Measurements from ENCODE around the gene LMO7.
"Not testable (repeated sequence)": the region's sequence is repeated elsewhere in the genome, so short reads cannot be mapped to it uniquely, and the experiment has no call there.

LMO7 gene

GRCh38 chr13:75771226-75771625 lies 135.1 kb downstream of the LMO7 start:
- Mint-ChIP-seq H3K9me3 (peaks cover 4% of the 10 kb centered on the region), H3K27ac (no peak overlapping the region)

GRCh38 chr13:75771818-75772217 lies 135.7 kb downstream of the LMO7 start:
- no peak overlapping the region for H3K4me3 Mint-ChIP-seq
- no peaks in the 10 kb centered on the region for H3K27me3 Mint-ChIP-seq (ENCODE audit: low read depth)
- H3K27ac Mint-ChIP-seq: no peak overlapping the region
- peaks cover 4% of the 10 kb centered on the region for H3K9me3 Mint-ChIP-seq
- peaks cover 4% of the 10 kb centered on the region for H3K36me3 Mint-ChIP-seq (ENCODE audit: low read depth)
- H3K4me1 Mint-ChIP-seq (ENCODE audit: low read depth): peaks cover under 1% of the 10 kb centered on the region

More at GRCh38 chr13:75771226-75771625, 135.1 kb downstream of the LMO7 start:
- no peaks in the 10 kb centered on the region for H3K27me3 Mint-ChIP-seq (ENCODE audit: low read depth)
- H3K36me3 Mint-ChIP-seq (ENCODE audit: low read depth): peaks cover 7% of the 10 kb centered on the region
- H3K4me3 Mint-ChIP-seq: no peak overlapping the region
- peaks cover 7% of the 10 kb centered on the region for H3K4me1 Mint-ChIP-seq (ENCODE audit: low read depth)

GRCh38 chr13:75774176-75774575 lies 138.0 kb downstream of the LMO7 start:
- Mint-ChIP-seq H3K4me3 (no peak overlapping the region), H3K4me1 (ENCODE audit: low read depth) (no peaks in the 10 kb centered on the region), H3K27ac (no peak overlapping the region)

GRCh38 chr13:75776550-75776949 lies 140.4 kb downstream of the LMO7 start:
- no peaks in the 10 kb centered on the region for H3K27me3 Mint-ChIP-seq (ENCODE audit: low read depth)
- H3K36me3 Mint-ChIP-seq (ENCODE audit: low read depth): peaks cover 10% of the 10 kb centered on the region
- H3K27ac Mint-ChIP-seq: no peak overlapping the region
- H3K4me3 Mint-ChIP-seq: no peak overlapping the region
- peaks cover 2% of the 10 kb centered on the region for H3K4me1 Mint-ChIP-seq (ENCODE audit: low read depth)
- peaks cover 23% of the 10 kb centered on the region for H3K9me3 Mint-ChIP-seq

More at GRCh38 chr13:75774176-75774575, 138.0 kb downstream of the LMO7 start:
- Mint-ChIP-seq H3K9me3 (peaks cover 9% of the 10 kb centered on the region), H3K27me3 (ENCODE audit: low read depth) (no peaks in the 10 kb centered on the region), H3K36me3 (ENCODE audit: low read depth) (peaks cover 5% of the 10 kb centered on the region)

- Mint-ChIP-seq H3K27ac (no peak overlapping the region), H3K36me3 (ENCODE audit: low read depth) (peaks cover 7% of the 10 kb centered on the region)
Observed at GRCh38 chr13:75779393-75779792, 143.3 kb downstream of the LMO7 start.

GRCh38 chr13:75780103-75780502 lies 144.0 kb downstream of the LMO7 start:
- peaks cover 19% of the 10 kb centered on the region for H3K9me3 Mint-ChIP-seq
- H3K27ac Mint-ChIP-seq; H3K36me3 Mint-ChIP-seq (ENCODE audit: low read depth); H3K4me3 Mint-ChIP-seq; H3K4me1 Mint-ChIP-seq (ENCODE audit: low read depth); H3K27me3 Mint-ChIP-seq (ENCODE audit: low read depth): not testable (repeated sequence)

More at GRCh38 chr13:75779393-75779792, 143.3 kb downstream of the LMO7 start:
- Mint-ChIP-seq H3K9me3 (peaks cover 19% of the 10 kb centered on the region), H3K4me3 (no peak overlapping the region), H3K27me3 (ENCODE audit: low read depth) (no peaks in the 10 kb centered on the region), H3K4me1 (ENCODE audit: low read depth) (peaks cover 2% of the 10 kb centered on the region)

- Mint-ChIP-seq H3K4me3 (no peak overlapping the region), H3K4me1 (ENCODE audit: low read depth) (peaks cover 2% of the 10 kb centered on the region), H3K36me3 (ENCODE audit: low read depth) (peaks cover 7% of the 10 kb centered on the region), H3K27ac (no peak overlapping the region), H3K27me3 (ENCODE audit: low read depth) (no peaks in the 10 kb centered on the region), H3K9me3 (peaks cover 19% of the 10 kb centered on the region)
Observed at GRCh38 chr13:75782985-75783384, 146.9 kb downstream of the LMO7 start.

- Mint-ChIP-seq H3K4me1 (ENCODE audit: low read depth) (peaks cover 2% of the 10 kb centered on the region), H3K9me3 (peaks cover 15% of the 10 kb centered on the region), H3K4me3 (no peak overlapping the region), H3K36me3 (ENCODE audit: low read depth) (peaks cover 7% of the 10 kb centered on the region), H3K27me3 (ENCODE audit: low read depth) (no peaks in the 10 kb centered on the region), H3K27ac (no peak overlapping the region)
Observed at GRCh38 chr13:75784003-75784402, 147.9 kb downstream of the LMO7 start.

- no peaks in the 10 kb centered on the region for H3K36me3 Mint-ChIP-seq (ENCODE audit: low read depth)
- no peak overlapping the region for H3K27ac Mint-ChIP-seq
- no peaks in the 10 kb centered on the region for H3K27me3 Mint-ChIP-seq (ENCODE audit: low read depth)
- H3K4me1 Mint-ChIP-seq (ENCODE audit: low read depth): no peaks in the 10 kb centered on the region
- no peak overlapping the region for H3K4me3 Mint-ChIP-seq
- H3K9me3 Mint-ChIP-seq: peaks cover 4% of the 10 kb centered on the region
Observed at GRCh38 chr13:75785130-75785529, 149.0 kb downstream of the LMO7 start.

- Mint-ChIP-seq H3K36me3 (ENCODE audit: low read depth) (peaks cover 3% of the 10 kb centered on the region), H3K9me3 (no peaks in the 10 kb centered on the region), H3K27me3 (ENCODE audit: low read depth) (no peaks in the 10 kb centered on the region), H3K4me3 (no peak overlapping the region), H3K4me1 (ENCODE audit: low read depth) (no peaks in the 10 kb centered on the region), H3K27ac (no peak overlapping the region)
Observed at GRCh38 chr13:75787249-75787928, 151.3 kb downstream of the LMO7 start.

- H3K4me3 Mint-ChIP-seq: no peak overlapping the region
- no peak overlapping the region for H3K27ac Mint-ChIP-seq
- no peaks in the 10 kb centered on the region for H3K27me3 Mint-ChIP-seq (ENCODE audit: low read depth)
- H3K9me3 Mint-ChIP-seq: no peaks in the 10 kb centered on the region
- no peaks in the 10 kb centered on the region for H3K4me1 Mint-ChIP-seq (ENCODE audit: low read depth)
- peaks cover 3% of the 10 kb centered on the region for H3K36me3 Mint-ChIP-seq (ENCODE audit: low read depth)
Observed at GRCh38 chr13:75788481-75788981, 152.4 kb downstream of the LMO7 start.

GRCh38 chr13:75789451-75790197 lies 153.5 kb downstream of the LMO7 start:
- Mint-ChIP-seq H3K27me3 (ENCODE audit: low read depth) (no peaks in the 10 kb centered on the region), H3K4me3 (no peak overlapping the region), H3K4me1 (ENCODE audit: low read depth) (no peaks in the 10 kb centered on the region), H3K27ac (no peak overlapping the region), H3K36me3 (ENCODE audit: low read depth) (peaks cover 3% of the 10 kb centered on the region), H3K9me3 (no peaks in the 10 kb centered on the region)

- H3K27ac Mint-ChIP-seq: no peak overlapping the region
- H3K9me3 Mint-ChIP-seq: no peaks in the 10 kb centered on the region
- H3K27me3 Mint-ChIP-seq (ENCODE audit: low read depth): no peaks in the 10 kb centered on the region
- H3K4me1 Mint-ChIP-seq (ENCODE audit: low read depth): peaks cover under 1% of the 10 kb centered on the region
- no peak overlapping the region for H3K4me3 Mint-ChIP-seq
- H3K36me3 Mint-ChIP-seq (ENCODE audit: low read depth): peaks cover 3% of the 10 kb centered on the region
Observed at GRCh38 chr13:75790198-75790970, 154.3 kb downstream of the LMO7 start.

GRCh38 chr13:75792526-75793187 lies 156.5 kb downstream of the LMO7 start:
- Mint-ChIP-seq H3K4me1 (ENCODE audit: low read depth) (peaks cover 4% of the 10 kb centered on the region), H3K9me3 (no peaks in the 10 kb centered on the region), H3K4me3 (no peak overlapping the region), H3K27me3 (ENCODE audit: low read depth) (no peaks in the 10 kb centered on the region), H3K27ac (no peak overlapping the region), H3K36me3 (ENCODE audit: low read depth) (peaks cover 8% of the 10 kb centered on the region)

Data from T-helper 1 cell treated with Interleukin-12 subunit alpha and Interleukin-12 subunit beta and Interleukin-4 antibody, amounts not matched to agents 30 μg/mL and 1 μg/mL, for 36 hours (primary cell).